GM12801 (cell line): ENCODE measurements around the gene BRD2.

ENCODE experiments used
- CTCF ChIP-seq: IDR thresholded peaks from one replicate; pipeline ENCODE4 v1.5.1; 2011; ENCODE audit warnings: control low read depth; ENCODE audit not compliant: insufficient read length; ENCODE audit errors: extremely low read depth

The BRD2 gene

DNA sequence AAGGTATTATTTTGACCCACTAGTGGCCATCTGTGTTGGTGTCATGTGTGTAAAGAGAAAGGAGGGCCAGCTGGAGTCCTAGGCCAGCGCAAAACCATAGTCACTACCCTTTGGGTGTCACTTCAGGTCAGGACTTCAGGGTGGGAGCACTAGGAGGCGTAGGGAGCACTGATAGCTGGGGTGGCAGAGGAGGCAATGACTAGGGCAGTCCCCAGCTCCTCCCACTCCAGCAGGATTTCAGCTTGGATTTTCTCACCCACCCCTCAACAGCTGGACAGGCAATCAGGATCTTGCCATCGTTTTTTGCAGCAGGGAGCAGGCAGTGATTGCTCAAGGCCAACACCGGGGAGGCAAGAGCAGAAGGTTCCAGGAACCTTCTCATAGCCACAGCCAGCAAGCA lies 45.2 kb downstream of the BRD2 start:
- no peak for TF ChIP-seq CTCF

- no peak for TF ChIP-seq CTCF
These were observed 46.6 kb downstream of the BRD2 start for GRCh38 chr6:33014841-33015634.

DNA sequence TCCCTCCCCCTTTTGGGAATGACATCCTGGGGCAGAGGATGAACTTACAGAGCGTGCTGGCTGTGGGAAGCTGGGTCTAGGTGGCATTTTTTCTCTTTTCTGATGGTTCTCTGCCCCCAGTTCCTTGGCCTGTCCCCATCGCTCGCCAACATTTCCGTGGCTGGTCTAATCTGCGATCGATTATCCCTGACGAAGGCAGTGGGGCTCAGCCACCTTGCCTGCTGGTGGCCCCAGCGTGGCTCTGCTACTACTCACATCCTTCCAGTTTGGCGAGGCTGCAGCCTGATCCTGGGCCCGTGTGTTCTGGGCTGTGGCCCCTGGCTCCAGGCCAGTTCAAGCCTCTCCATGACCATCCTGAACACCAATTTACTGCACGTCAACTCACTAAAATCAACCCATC lies 47.4 kb downstream of the BRD2 start:
- TF ChIP-seq CTCF: no peak

DNA sequence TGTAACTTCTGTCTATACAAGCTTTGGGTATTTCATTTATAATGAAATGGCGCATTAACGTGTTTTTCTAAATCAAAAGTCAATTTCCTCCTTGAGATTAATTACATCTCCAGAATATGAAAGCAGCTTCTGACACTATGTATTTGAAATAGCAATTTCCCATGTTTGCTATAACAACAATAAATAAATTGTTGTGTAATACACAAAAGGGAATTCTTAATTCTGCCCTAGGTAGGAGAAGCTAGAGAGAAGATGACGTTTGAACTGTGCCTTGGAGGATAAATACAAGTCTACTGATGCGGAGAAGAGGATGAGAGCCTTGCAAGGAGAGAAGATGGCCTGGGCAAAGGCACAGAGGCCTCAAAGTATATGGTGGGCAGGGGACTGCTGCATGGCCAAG lies 48.6 kb downstream of the BRD2 start:
- TF ChIP-seq CTCF: no peak

GRCh38 chr6:33017694-33018353 lies 49.4 kb downstream of the BRD2 start:
- TF ChIP-seq CTCF: no peak

DNA sequence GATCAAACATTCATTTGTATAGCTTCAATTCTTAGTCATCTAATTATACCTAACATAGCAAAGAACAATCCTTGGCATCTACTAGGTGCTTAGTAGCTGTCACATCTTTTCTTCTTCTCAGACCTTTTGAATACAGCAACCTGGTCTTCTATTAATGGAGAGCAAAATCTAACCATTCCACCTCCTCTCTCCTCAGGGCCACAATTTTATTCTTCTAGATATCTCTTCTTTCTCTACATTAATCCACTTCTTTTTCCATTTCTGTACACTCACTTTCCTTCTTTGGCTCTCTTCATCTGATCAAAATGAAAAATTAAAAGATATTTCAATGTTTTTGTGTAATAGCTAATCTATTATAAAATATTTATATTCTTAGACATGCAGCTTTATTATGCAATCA lies 50.0 kb downstream of the BRD2 start:
- no peak for TF ChIP-seq CTCF

DNA sequence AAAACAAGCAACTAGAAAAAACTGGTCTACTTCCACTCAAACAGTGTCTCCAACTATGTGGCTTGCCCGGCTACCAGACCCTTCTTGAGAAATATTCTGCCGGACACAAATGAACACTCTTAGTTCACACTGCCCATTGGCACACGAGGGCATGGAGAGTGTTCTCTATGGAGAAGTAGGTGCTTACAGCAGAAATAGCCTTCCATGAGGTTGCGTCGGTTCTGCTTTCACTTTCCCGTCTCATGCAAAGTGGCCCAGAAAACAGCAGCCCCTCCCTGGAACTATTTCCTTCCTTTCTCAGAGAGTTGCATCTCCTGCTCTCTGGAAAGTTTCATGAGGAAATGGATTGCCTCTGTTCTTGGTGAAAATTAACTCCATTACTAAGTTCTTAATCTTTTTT lies 50.5 kb downstream of the BRD2 start:
- TF ChIP-seq CTCF: no peak
